H1 (cell line): ENCODE results near the gene RPL41. TPM values are rescaled to one million over a fixed set of nuclear protein-coding genes. Genes with fewer than 3 reads are reported as not detected.

Experiments used
- CBX5 ChIP-seq: fragments of 300-800, 300-1000 bp; sonication (generic); IDR thresholded peaks from 2 replicates; pipeline ENCODE4 v1.7.1; 2016; ENCODE audit warnings: antibody characterized with exemption, low read length, low read depth
- HDAC6 ChIP-seq: IDR thresholded peaks from one replicate; pipeline ENCODE4 v1.7.1; 2012; ENCODE audit warnings: low read depth, mild to moderate bottlenecking, inconsistent platforms, low read length, moderate library complexity
- KDM4A ChIP-seq: IDR thresholded peaks from one replicate; pipeline ENCODE4 v1.7.1; 2012; ENCODE audit warnings: low read depth, mild to moderate bottlenecking, moderate library complexity, low read length, inconsistent platforms; ENCODE audit not compliant: severe bottlenecking
- POLR2A ChIP-seq, 2 experiments: IDR thresholded peaks; 1 replicate in 1 of 2; 2 replicates in 1 of 2; pipeline ENCODE4 v1.6.1; 2011; ENCODE audit warnings: low read depth in 2 of 2, low read length in 2 of 2, mild to moderate bottlenecking in 2 of 2; ENCODE audit errors: control extremely low read depth in 1 of 2
- SP1 ChIP-seq: IDR thresholded peaks from 2 replicates; pipeline ENCODE4 v1.6.1; 2011; ENCODE audit warnings: low read depth, low read length
- YY1 ChIP-seq: IDR thresholded peaks from 2 replicates; pipeline ENCODE4 v1.6.1; 2011; ENCODE audit warnings: low read depth, mild to moderate bottlenecking, low read length
- polyA plus RNA-seq, 7 experiments: library from polyadenylated mRNA; depleted of rRNA in 3 of 7; stranded (reverse) in 5 of 7; unstranded in 2 of 7; fragments of >200 nt in 5 of 7; fragments of 200-250 nt in 2 of 7; gene quantifications; 1 replicate in 5 of 7; 2 replicates in 1 of 7; 4 replicates in 1 of 7; pipeline versions ENCODE4 v1.2.1 to v1.2.3, GENCODE V29; 2011 to 2013; ENCODE audit warnings: missing spikeins in 2 of 7, mixed read lengths in 2 of 7
- total RNA-seq: library from RNA; stranded (reverse); fragmentation: NEBNext Ultra II Directional; extraction: Animal tissue kit (Norgen Biotek cat#: 25700); gene quantifications from 2 replicates; pipeline ENCODE4 v1.2.1, GENCODE V29; 2021
- TF ChIP-seq, protein P1 (sequence below): fragments of 300-600 bp; sonication (generic); IDR thresholded peaks from 2 replicates; pipeline ENCODE4 v1.7.1; 2012; ENCODE audit warnings: low read length, moderate library complexity, mild to moderate bottlenecking, inconsistent platforms; ENCODE audit not compliant: insufficient replicate concordance

RPL41 gene
- total and polyA plus RNA-seq, 2 of the 8 experiments (the other 6 are each of a cell fraction or from before 2014, with no cell fraction given) = 4,440 to 16,488 TPM

DNA sequence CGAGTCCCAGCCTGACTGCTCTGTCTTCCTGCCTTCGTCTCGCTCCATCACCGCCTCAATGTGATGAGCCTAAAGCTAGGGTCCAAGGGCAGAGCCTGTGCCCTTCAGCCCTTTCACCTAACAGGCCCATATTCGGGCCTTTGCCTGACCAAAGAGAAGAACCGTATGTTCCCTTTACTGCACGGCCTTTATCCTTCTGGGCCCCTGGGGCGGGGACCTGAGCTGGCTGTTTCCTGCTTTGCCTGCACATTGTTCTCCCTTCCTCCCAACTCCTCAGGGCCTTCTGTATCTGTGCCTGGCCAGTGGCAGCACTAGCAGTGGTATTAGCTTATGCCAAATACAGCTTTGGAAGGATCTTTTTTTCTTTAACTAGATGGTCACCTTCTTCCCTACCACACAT is 27.4 kb downstream of the RPL41 start (continued):
- TF ChIP-seq, protein P1, sequence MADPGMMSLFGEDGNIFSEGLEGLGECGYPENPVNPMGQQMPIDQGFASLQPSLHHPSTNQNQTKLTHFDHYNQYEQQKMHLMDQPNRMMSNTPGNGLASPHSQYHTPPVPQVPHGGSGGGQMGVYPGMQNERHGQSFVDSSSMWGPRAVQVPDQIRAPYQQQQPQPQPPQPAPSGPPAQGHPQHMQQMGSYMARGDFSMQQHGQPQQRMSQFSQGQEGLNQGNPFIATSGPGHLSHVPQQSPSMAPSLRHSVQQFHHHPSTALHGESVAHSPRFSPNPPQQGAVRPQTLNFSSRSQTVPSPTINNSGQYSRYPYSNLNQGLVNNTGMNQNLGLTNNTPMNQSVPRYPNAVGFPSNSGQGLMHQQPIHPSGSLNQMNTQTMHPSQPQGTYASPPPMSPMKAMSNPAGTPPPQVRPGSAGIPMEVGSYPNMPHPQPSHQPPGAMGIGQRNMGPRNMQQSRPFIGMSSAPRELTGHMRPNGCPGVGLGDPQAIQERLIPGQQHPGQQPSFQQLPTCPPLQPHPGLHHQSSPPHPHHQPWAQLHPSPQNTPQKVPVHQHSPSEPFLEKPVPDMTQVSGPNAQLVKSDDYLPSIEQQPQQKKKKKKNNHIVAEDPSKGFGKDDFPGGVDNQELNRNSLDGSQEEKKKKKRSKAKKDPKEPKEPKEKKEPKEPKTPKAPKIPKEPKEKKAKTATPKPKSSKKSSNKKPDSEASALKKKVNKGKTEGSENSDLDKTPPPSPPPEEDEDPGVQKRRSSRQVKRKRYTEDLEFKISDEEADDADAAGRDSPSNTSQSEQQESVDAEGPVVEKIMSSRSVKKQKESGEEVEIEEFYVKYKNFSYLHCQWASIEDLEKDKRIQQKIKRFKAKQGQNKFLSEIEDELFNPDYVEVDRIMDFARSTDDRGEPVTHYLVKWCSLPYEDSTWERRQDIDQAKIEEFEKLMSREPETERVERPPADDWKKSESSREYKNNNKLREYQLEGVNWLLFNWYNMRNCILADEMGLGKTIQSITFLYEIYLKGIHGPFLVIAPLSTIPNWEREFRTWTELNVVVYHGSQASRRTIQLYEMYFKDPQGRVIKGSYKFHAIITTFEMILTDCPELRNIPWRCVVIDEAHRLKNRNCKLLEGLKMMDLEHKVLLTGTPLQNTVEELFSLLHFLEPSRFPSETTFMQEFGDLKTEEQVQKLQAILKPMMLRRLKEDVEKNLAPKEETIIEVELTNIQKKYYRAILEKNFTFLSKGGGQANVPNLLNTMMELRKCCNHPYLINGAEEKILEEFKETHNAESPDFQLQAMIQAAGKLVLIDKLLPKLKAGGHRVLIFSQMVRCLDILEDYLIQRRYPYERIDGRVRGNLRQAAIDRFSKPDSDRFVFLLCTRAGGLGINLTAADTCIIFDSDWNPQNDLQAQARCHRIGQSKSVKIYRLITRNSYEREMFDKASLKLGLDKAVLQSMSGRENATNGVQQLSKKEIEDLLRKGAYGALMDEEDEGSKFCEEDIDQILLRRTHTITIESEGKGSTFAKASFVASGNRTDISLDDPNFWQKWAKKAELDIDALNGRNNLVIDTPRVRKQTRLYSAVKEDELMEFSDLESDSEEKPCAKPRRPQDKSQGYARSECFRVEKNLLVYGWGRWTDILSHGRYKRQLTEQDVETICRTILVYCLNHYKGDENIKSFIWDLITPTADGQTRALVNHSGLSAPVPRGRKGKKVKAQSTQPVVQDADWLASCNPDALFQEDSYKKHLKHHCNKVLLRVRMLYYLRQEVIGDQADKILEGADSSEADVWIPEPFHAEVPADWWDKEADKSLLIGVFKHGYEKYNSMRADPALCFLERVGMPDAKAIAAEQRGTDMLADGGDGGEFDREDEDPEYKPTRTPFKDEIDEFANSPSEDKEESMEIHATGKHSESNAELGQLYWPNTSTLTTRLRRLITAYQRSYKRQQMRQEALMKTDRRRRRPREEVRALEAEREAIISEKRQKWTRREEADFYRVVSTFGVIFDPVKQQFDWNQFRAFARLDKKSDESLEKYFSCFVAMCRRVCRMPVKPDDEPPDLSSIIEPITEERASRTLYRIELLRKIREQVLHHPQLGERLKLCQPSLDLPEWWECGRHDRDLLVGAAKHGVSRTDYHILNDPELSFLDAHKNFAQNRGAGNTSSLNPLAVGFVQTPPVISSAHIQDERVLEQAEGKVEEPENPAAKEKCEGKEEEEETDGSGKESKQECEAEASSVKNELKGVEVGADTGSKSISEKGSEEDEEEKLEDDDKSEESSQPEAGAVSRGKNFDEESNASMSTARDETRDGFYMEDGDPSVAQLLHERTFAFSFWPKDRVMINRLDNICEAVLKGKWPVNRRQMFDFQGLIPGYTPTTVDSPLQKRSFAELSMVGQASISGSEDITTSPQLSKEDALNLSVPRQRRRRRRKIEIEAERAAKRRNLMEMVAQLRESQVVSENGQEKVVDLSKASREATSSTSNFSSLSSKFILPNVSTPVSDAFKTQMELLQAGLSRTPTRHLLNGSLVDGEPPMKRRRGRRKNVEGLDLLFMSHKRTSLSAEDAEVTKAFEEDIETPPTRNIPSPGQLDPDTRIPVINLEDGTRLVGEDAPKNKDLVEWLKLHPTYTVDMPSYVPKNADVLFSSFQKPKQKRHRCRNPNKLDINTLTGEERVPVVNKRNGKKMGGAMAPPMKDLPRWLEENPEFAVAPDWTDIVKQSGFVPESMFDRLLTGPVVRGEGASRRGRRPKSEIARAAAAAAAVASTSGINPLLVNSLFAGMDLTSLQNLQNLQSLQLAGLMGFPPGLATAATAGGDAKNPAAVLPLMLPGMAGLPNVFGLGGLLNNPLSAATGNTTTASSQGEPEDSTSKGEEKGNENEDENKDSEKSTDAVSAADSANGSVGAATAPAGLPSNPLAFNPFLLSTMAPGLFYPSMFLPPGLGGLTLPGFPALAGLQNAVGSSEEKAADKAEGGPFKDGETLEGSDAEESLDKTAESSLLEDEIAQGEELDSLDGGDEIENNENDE = no peak
- no peak for TF ChIP-seq CBX5
- TF ChIP-seq HDAC6 = no peak
- TF ChIP-seq SP1 = no peak
- no peak for TF ChIP-seq YY1
- TF ChIP-seq POLR2A (IDR thresholded peaks at IDR 0.05; ENCODE audit: control extremely low read depth in 1 of 2, low read depth in 2 of 2, low read length in 2 of 2) = no peak
- TF ChIP-seq KDM4A = no peak
